GM19452 (cell line): ENCODE measurements around the gene EPO.
A peak's percentile ranks its signal among the peaks of the same experiment; 100 is the strongest.

Experiments used
- ATAC-seq: cut with Tn5 transposase; IDR thresholded peaks from one replicate; pipeline ENCODE4 v1.9.1; 2021; ENCODE audit not compliant: unreplicated experiment

EPO gene

DNA sequence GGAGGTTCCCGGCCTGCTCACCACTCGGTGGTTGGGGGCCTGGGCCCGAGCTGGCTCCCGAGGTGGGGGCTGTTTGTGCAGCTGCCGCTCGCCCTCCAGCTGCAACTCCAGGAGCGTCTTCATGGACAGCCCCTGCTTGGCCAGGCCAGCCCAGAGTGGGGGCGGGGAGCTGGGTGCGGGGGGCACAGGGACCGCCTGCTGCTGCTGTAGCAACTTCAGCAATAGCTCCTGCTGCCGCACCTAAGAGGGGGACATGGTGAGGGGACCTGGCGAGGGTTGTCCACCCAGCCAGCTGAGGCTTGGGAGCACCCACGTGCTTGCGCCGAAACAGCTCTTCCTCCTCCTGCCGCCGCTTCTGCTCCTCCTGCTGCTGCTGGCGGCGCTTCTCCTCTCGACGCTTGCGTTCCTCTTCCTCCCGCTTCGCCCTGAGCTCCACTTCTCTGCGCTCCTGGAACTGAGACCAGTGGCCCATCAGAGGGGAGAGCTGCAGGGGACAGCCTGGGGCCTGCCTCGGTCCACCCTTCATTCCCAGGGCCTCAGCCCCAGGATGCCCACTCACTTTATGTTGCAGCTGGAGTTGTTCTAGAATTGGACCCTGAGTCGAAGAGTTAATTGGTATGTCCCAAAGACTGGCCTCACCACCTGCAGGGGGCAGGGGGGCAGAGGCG is 37.1 kb upstream of the EPO start:
- ATAC-seq: no peak

- ATAC-seq: no peak
These were observed 36.4 kb upstream of the EPO start for GRCh38 chr7:100683659-100684533.

GRCh38 chr7:100684534-100685042 is 35.7 kb upstream of the EPO start:
- no peak for ATAC-seq

- ATAC-seq: no peak
These were observed 35.1 kb upstream of the EPO start for GRCh38 chr7:100685049-100685605.

- no peak for ATAC-seq
These were observed 34.6 kb upstream of the EPO start for GRCh38 chr7:100685631-100686145.

GRCh38 chr7:100686201-100686821 is 34.0 kb upstream of the EPO start:
- no peak for ATAC-seq

GRCh38 chr7:100686822-100687211 is 33.5 kb upstream of the EPO start:
- no peak for ATAC-seq

DNA sequence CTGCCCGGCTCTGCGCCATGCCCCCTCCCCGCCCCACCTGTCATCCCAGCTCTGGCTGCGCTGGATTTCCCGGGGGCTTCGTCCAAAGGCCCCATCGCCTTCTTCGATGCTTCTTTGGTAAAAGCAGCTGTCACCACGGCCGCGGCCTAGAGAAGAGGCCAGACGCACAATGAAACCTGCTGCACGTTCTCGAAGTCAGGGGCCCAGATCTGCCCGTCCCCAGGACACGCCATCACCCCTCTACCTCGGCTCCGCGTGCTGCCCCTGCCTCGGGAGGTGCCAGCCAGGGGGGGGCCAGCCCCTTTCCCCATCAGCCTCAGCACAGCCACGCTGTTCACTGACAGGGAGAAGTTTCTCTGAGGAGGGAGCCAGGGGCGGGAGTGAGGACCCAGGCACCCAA is 33.0 kb upstream of the EPO start:
- ATAC-seq: no peak

DNA sequence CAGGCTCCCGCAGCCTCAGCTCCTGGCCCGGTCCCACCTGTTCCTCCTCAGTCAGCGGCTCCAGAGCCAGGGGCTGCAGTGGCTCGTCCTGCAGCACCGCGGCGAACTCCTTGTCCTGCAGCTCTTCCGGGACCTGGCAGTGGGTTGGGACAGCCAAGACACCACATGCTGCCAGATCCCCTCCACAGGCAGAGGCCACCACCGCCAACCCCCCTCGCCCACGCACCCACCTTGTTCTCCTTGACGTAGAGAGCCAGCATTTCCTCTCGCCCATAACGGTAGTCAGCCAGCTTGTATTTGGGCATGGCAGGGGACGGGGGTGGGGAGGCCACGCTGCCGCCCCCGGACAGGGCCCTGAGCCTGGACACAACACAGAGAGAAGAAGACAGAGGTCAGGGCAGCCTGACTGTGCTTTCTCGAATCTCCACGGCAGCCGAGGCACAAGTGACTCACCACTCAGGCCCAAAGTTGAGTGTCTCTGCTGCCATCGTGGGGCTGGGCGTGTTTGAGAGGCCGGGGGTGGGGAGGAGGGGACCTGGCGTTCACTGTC is 32.4 kb upstream of the EPO start:
- ATAC-seq: no peak

DNA sequence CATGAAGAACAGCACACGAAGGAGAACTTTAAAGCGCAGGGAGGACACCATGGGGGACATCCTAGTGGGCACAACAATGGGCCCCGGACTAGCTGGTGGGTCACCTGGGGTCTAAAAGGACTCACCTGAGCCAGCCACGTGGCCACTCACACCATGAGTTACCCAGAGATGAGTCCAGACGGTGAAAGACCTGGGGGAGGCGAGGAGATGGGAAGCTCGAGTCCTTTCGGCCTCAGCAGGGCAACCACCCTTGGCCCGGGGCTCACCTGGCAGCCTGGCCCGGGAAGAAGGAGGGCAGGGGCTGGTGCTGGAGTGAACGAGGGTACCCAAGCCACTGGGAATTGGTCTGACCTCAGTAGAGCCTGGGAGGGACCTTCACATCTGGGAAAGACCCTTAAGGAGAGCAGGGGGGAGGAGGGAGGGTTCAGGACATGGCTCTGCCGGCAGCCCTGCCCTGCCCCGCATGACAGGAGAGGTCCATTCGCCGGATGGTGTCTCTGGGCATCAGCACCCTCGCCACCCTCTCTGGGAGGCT is 31.9 kb upstream of the EPO start:
- no peak for ATAC-seq

DNA sequence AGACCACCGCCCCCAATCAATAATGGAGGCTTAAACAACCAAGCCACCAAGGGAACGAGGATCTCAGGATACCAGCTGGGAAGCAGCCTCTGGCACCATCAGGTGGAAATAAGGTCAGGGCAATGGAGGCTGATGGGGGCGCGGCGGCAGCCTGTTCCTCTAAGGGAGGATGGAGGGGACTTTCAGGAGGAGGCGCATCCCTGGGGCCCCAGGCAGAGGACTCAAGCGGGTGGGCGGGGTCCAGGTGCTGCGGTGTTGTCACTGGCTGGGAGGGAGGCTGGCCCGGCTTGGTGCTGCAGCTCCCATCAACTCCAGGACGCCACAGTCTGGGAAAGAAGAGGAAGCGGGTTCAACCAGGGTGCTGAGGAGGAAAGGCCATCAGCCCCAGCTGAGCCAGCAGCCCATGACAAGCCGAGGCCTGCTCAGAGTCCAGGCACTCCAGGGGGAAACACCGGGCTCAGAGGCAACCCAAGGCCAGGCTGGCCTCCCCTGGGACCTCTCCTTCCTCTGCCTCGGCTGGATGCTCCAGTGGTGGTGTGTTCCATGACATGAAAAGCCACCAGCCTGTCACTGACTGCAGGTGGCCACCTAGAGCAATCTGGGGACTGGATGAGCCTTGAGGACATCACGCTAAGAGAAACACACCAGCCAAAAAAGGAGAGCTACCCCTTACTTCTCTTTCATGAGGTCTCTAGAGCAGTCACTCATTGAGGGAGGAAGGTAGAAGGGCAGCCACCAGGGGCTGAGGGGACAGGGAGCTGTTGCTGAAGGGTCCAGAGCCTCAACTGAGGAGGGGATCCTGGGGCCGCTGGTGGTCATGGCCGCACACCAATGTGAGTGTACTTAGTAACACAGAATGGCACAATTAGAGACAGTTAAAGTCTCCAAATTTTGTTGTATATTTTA is 30.8 kb upstream of the EPO start:
- no peak for ATAC-seq

DNA sequence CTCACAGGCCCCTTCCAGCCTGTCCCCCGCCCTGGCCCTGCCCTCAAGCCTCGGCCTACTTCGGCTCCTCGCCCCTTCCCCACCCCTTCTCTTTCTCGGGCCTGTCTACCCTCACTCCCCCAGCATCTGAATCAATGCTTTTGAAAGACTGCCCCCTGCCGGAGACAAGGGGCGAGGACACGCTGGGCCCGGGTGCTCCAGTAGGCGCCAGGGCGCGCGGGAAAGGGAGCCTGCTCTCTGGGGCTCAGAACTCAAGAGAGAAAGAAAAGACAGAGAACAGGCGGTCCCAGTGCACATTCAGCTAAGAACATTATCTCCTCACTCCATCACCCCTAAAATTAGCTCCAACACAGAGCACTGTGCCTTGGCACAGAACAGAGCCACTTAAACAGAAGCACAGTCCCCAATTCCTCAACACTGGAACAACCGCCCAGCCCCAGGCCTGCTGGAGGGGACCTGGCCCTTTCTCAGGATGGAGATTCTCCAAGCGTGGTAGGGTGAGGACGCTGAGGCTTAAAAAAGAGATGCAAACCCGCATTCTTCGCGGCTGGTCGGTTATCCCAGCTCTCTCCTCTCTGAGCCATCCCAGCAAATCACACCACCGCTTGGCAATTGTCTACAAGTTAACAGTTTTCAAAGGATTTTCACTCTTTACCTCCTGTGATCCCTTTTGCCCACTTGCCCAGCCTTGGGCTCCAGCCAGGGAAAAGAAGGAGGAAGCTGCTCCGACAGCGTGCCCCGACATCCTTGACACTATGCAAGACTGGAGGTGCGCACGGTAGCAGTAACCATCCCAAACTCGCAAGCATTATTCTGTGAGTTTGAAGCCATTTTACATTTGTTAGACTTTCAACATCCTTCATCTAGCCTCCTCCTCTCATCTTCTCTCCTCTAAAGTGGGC is 28.3 kb upstream of the EPO start:
- ATAC-seq: no peak

- ATAC-seq: no peak
These were observed 27.7 kb upstream of the EPO start for GRCh38 chr7:100692578-100692961.

- peak; percentile 40 for ATAC-seq
These were observed 26.8 kb upstream of the EPO start for GRCh38 chr7:100693312-100694097.

DNA sequence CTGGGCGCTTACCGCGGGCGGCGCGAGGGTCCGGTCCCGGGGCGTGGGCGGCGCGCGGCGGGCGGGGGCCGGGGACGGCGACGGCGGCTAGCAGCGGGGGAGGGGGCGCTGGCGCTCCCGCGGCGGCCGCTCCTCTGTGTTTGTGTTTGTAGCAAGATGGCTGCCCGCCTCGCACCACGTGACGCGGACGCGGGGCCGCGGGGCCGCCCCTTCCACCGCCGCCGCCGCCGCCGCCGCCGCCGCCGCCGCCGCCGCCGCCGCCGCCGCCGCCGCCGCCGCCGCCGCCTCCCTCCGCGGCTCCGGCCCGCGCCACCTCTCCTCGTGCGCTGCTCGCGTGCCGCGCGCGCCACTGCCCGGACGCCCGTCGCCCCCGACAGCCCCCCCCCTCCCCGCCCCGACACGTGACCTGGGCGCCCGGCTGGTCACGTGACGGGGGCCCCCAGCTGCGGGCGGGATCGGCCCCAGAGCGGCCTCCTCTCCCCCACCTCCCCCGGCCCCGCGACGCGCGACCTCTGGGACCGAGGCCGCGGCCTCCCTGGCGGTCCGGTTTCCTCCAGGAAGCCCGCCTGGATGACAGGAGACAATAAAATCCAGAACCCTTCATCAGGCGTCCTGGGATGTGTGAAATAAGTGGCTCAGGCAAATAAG is 26.0 kb upstream of the EPO start, which contains the start of gene GIGYF1:
GIGYF1 (minus strand) TSS at position 153 of the 648 bp plus-strand sequence. CDS start 6,012 bp downstream, outside the sequence.
- ATAC-seq: peak; percentile 47

DNA sequence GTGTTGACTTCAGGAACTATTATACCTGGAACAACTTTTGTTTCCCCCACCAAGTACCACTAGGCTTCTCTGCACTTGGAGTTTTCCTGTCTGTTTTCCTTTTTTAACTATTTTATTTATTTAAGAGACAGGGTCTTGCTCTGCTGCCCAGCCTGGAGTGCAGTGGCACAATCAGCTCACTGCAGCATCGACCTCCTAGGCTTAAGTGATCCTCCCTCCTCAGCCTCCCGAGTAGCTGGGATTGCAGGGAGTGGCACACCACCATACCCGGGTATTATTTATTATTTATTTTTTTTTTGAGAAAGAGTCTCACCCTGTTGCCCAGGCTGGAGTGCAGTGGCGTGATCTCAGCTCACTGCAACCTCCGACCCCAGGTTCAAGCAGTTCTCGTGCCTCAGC is 24.1 kb upstream of the EPO start:
- no peak for ATAC-seq

DNA sequence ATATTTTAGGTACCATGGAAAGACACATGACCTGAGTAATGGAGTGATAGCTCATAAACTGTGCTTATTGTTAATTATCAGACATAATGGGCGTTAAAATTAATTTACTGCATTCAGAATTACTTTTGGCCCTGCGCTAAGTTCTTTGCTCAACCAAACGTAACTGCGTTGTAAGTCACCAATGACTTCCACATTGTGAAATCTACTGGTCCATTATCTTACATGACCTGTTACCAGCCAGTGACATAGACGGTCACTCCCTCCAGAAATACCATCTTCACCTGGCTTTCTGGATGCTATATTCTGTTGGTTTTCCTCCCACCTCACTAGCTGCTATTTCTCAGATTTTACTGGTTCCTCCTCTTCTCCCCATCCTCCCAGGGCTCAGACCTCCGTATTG is 21.2 kb upstream of the EPO start:
- ATAC-seq: no peak
